ENCODE results near the gene TAGLN3. TPM values are rescaled to one million over a fixed set of nuclear protein-coding genes. Genes with fewer than 3 reads are reported as not detected.

The TAGLN3 gene
- total RNA-seq, 2 experiments from 2014 or later: 0.89 to 1.2 TPM

GRCh38 chr3:111978583-111979433 is 19.9 kb upstream of the TAGLN3 start, which contains the start of gene ABHD10:
Gene ABHD10, plus strand, starts transcription at chr3:111979026. Its CDS starts 36 bp downstream, at chr3:111979062.
- TF ChIP-seq CTCF (IDR thresholded peaks at IDR 0.05): no peak
- Mint-ChIP-seq H3K9me3 (no peaks in the 10 kb centered on the region), H3K4me1 (ENCODE audit: low read depth) (peaks cover 38% of the 10 kb centered on the region), H3K36me3 (ENCODE audit: low read depth) (peaks cover 18% of the 10 kb centered on the region), H3K27me3 (no peaks in the 10 kb centered on the region), H3K27ac (peak within 1 kb of the TSS; percentile 92), H3K4me3 (peak within 1 kb of the TSS; percentile 92)
- POLR2A ChIA-PET: interaction anchor here (0.6 to 2.0 kb wide), 13 partner anchors 10 to 431 kb away, joined by 3 to 15 read pairs (median 3); no protein-coding TSS in a partner anchor
- intact Hi-C loops (cut with micrococcal nuclease): no loop called here
- DNase-seq (peak; percentile 98), ATAC-seq (peak; percentile 94)
- CTCF ChIA-PET: interaction anchor here (0.8 to 7.3 kb wide), 13 partner anchors 9 to 309 kb away, joined by 3 to 73 read pairs (median 8); partner anchors contain the start of gene PHLDB2

- intact Hi-C loops (cut with micrococcal nuclease): no loop called here
- ChIA-PET CTCF (interaction anchor here (1.1 to 7.3 kb wide), 12 partner anchors 9 to 262 kb away, joined by 3 to 73 read pairs (median 6); partner anchors contain the start of gene PHLDB2), POLR2A (interaction anchor here (0.6 to 2.0 kb wide), 12 partner anchors 10 to 432 kb away, joined by 3 to 15 read pairs (median 3); no protein-coding TSS in a partner anchor)
- Mint-ChIP-seq H3K4me3 (peak overlapping the region; percentile 92), H3K27me3 (no peaks in the 10 kb centered on the region), H3K4me1 (ENCODE audit: low read depth) (peaks cover 43% of the 10 kb centered on the region), H3K36me3 (ENCODE audit: low read depth) (peaks cover 22% of the 10 kb centered on the region), H3K27ac (peak overlapping the region; percentile 92), H3K9me3 (no peaks in the 10 kb centered on the region)
- ATAC-seq (peak; percentile 19), DNase-seq (peak; percentile 27)
- TF ChIP-seq CTCF (IDR thresholded peaks at IDR 0.05): no peak
Observed at GRCh38 chr3:111979434-111980038, 19.2 kb upstream of the TAGLN3 start.

GRCh38 chr3:111980716-111981456 is 17.8 kb upstream of the TAGLN3 start:
- intact Hi-C loops (cut with micrococcal nuclease): no loop called here
- POLR2A ChIA-PET: interaction anchor here (0.9 kb wide), 1 partner anchor 12 kb away, joined by 3 read pairs; no protein-coding TSS in a partner anchor
- Mint-ChIP-seq H3K4me1 (ENCODE audit: low read depth) (peaks cover 57% of the 10 kb centered on the region), H3K9me3 (no peaks in the 10 kb centered on the region), H3K27me3 (no peaks in the 10 kb centered on the region), H3K4me3 (peak overlapping the region; percentile 92), H3K27ac (peak overlapping the region; percentile 70), H3K36me3 (ENCODE audit: low read depth) (peaks cover 34% of the 10 kb centered on the region)
- CTCF ChIA-PET: interaction anchor here (1.2 to 7.3 kb wide), 8 partner anchors 8 to 264 kb away, joined by 3 to 73 read pairs (median 24); no protein-coding TSS in a partner anchor
- no peak for TF ChIP-seq CTCF (IDR thresholded peaks at IDR 0.05)
- DNase-seq: peak; percentile 69
- no peak for ATAC-seq

GRCh38 chr3:111981457-111981763 is 17.3 kb upstream of the TAGLN3 start:
- no peak for ATAC-seq

More at GRCh38 chr3:111981457-111981763, 17.3 kb upstream of the TAGLN3 start:
- DNase-seq: no peak
- H3K36me3 Mint-ChIP-seq (ENCODE audit: low read depth): peaks cover 39% of the 10 kb centered on the region
- peaks cover 60% of the 10 kb centered on the region for H3K4me1 Mint-ChIP-seq (ENCODE audit: low read depth)
- peak overlapping the region; percentile 30 for H3K27ac Mint-ChIP-seq
- ChIA-PET CTCF (interaction anchor here (0.9 to 7.3 kb wide), 7 partner anchors 8 to 264 kb away, joined by 3 to 73 read pairs (median 4); no protein-coding TSS in a partner anchor), POLR2A (no interaction called here)
- H3K9me3 Mint-ChIP-seq: no peaks in the 10 kb centered on the region
- intact Hi-C loops (cut with micrococcal nuclease): no loop called here
- peak overlapping the region; percentile 92 for H3K4me3 Mint-ChIP-seq
- H3K27me3 Mint-ChIP-seq: no peaks in the 10 kb centered on the region
- TF ChIP-seq CTCF (IDR thresholded peaks at IDR 0.05): no peak
